Right forelimb (tissue), 1 donor: ENCODE measurements around the gene MFAP3.
"Not testable (repeated sequence)": the region's sequence is repeated elsewhere in the genome, so short reads cannot be mapped to it uniquely, and the experiment has no call there.

Experiments used
- DNase-seq: peaks from one replicate; pipeline ENCODE4 v3.0.0-alpha.2; 2018

Gene MFAP3

DNA sequence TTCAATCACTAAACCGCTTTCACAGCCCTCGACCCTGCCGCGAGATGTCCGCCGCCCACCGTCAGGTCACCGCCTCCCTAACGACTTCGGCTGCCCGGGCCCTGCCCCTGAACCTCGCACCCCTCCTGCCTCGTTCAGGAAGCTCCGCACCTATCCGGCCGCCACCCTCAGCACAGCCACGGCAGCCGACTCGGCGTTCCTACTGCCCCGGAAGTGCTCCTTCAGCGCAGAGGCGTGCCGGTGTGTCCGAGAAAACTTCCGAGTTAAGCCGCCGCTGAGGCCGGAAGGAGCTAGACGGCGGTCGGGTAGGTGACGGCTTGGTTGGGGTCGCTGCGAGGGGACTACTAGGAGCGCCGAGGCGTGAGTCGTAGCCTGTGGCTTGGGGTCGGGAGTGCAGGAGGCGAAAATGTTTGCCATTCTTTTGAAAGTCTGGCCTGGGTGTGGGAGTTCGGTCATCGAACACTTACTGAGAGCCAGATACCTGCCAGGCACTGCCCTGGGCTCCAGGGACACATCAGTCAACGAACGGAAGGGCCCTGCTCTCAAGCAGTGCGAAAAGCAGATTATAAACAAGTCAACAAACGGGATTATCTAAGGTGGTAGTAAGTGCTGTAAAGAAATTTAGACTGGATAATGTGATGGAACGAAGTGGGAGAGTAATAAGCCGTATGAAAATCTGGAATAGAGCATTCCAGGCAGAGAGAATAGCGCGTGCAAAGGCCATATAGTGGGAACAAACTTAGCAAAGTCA lies at the start of gene MFAP3, which contains the start of gene FAM114A2:
Gene MFAP3 (plus strand): TSS at position 261 of the 751 bp plus-strand sequence. CDS start 10,756 bp downstream, outside the sequence.
Gene FAM114A2 (minus strand): TSS at position 204 of the 751 bp plus-strand sequence. CDS start 3,957 bp downstream, outside the sequence.
- peak; percentile 91 for DNase-seq

DNA sequence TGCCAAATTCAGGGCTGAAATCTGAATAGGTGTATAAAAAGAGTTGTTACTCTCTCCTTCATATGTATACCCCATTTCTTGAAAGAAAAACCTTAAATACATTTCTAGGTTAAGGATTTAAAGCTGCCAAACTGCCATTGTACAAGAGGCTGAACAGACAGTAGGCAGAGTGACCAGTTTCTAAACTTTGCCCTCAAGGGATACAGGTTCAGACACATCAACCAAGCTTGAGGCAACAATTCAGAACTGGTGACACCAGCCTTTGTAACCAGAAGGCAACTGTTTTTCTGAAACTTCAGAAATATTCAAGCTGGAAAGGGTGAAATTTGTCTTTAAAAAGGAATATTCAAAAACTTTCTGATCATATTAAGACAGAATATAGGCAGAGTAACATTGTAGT lies 47.6 kb upstream of the MFAP3 start:
- DNase-seq: no peak

DNA sequence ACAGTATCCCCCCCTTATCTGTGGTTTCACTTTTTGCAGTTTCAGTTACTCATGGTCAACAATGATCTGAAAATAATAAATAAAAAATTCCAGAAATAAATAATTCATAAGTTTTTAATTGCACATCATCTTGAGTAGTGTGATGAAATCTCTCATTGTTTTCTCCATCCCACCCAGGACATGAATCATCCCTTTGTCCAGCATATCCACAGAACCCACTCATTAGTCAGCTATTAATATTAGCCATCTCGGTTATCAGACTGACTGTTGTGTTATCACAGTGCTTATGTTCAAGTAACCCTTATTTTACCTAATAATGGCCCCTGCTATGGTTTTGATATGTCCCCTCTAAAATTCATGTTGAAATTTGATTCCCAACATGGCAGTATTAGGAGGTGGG lies 40.8 kb upstream of the MFAP3 start:
- no peak for DNase-seq

DNA sequence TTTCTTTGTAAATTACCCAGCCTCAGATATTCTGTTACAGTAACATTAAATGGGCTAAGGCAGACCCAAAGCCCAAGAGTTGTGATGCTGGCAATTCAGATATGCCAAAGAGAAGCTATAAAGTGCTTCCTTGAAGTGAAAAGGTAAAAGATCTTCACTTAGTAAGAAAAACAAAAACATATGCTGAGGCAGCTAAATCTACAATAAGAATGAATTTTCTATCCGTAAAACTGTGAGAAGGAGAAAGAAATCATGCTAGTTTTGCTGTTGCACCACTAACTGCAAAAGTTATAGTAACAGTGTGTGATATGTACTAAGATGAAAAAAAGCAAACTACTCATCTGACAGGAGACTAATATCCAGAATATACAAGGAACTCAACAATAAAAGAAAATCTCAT lies 40.0 kb upstream of the MFAP3 start:
- no peak for DNase-seq

DNA sequence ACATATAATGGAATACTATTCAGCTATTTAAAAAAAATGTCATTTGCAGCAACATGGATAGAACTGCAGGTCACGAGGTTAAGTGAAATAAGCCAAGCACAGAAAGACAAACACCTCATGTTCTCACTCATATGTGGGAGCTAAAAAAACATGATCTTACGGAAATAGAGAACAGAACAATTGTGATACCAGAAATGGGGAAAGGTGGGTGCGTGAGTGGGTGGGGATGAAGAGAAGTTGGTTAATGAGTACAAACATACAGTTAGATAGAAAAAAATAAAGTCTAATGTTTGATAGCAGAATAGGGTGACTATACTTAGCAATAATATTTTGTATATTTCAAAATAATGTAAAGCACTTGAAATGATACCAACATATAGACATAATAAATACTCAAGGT lies 38.8 kb upstream of the MFAP3 start:
- DNase-seq: no peak

DNA sequence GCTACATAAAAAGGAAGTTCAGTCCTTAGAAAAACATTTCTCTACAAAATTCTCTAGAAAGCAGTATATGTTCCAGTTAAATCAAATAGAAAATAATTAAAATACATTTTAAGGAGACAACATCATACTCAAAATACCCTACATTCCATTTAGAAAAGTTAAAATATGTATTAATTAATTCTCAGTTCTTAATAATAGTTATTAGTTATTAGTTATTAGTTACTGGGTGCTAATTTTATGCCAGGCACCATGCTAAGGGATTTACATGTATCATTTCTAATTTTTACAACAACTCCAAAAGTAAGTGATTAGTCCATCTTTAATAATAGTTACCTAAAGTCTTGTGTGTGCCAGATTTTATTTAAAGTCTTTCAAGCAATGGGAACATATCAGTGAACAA lies 38.1 kb upstream of the MFAP3 start:
- no peak for DNase-seq

DNA sequence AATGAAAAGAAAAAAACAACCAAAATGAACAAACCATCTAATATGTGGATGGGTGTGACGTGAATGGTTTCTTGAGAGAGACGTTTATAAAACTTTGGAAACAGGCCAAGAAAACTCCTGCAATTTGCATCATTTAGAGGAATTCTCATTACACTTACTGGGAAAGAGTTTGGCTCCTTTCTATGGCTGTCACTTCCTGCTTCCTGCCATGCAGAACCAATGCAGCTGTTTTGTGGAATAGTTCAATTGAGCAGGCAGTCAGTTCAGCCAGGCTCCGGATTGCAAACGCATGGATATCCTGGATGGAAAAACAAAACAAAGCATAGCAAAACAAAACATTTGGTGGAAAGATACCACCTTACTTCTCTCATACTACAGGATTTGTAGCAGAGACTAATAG lies 36.7 kb upstream of the MFAP3 start:
- DNase-seq: no peak

DNA sequence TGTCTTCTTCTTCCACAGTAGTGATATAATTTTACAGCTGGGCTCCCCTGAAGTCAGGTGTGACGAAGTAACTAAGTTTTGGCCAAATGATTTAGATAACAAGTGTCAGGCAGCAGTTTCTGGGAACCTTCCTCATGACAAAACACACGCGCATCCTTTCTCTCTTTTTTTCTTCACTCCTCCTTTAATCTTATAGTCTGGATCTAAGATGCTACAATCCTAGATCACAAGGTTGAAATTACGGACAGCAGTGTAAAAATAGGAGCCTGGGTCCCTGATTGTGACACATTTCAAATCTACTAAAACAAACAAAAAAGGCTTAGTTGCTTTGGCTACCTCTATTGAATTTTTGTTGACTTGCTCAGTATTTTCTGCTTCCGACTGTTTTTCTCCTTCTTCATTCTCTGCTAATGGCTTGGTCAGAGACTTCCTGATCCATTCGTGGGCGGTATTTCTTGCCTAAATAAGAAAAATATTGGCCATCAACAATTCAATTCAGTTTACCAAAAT lies 36.2 kb upstream of the MFAP3 start:
- no peak for DNase-seq

DNA sequence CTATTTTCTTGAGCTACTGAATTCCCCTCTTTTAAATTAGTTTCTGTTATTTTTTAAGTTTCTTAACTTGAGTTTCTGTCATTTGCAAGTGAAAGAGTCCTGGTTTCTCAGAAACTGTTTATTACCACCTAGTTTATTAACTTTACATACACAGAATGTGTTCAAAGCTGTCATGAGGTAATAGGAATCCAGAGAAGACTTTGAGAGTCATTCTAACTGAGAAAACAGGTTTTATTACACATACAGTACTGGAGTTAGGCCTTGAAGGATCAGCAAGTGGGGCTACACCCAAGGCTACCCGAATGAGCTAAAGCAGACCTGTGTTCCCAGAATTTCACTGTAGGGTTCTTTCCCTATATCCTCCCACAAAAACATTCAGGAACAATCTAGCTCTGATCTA lies 33.1 kb upstream of the MFAP3 start:
- DNase-seq: no peak

DNA sequence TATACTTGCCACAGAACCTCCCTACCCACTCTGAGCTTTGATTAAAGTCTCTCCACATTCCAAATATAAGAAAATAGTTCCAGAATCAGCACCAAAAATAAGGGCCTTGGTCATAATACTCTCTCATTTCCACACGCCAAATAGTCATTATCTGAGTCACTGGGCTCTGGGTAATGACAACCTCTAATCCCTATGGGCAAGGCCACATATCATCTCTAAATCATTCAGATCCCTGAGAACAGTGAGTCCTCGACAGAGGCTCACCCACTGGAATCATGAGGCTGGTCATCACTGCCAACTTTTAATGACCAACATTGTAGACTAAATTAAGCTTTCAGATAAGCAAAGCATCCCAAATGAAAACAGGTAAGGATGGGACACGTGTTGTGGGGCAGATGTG lies 28.1 kb upstream of the MFAP3 start:
- no peak for DNase-seq

DNA sequence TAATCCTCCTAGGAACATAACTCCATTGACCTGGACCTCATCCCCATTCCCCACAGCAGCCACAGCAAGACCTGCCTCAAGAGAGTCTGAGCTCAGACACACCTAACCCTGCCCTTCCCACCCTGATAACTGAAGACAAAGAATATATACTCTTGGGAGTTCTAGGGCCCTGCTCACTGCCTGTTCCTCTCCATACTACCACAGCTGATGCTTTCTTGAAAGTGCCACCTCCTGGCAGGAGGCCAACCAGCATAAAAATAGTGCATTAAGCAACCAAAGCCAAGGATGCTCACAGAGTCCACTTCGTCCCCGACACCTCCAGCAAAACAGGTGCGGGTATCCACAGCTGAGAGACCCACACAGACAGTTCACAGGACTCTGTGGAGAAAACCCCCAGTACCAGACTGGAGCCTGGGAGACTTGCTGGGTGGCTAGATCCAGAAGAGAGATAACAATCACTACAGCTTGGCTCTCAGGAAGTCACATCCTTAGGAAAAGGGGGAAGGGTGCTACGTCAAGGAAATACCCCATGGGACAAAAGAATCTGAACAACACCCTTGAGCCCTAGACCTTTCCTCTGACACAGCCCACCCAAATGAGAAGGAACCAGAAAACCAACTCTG lies 23.6 kb upstream of the MFAP3 start:
- DNase-seq: no peak

DNA sequence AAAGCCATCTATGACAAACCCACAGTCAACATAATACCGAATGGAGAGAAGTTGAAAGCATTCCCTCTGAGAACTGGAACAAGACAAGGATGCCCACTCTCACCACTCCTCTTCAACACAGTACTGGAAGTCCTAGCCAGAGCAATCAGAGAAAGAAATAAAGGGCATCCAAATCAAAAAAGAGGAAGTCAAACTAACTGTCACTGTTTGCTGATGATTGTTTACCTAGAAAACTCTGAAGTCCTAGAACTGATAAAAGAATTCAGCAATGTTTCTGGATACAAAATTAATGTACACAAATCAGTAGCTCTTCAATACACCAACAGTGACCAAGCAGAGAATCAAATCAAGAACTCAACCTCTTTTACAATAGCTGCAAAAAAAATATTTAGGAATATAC lies 19.8 kb upstream of the MFAP3 start:
- not testable (repeated sequence) for DNase-seq

DNA sequence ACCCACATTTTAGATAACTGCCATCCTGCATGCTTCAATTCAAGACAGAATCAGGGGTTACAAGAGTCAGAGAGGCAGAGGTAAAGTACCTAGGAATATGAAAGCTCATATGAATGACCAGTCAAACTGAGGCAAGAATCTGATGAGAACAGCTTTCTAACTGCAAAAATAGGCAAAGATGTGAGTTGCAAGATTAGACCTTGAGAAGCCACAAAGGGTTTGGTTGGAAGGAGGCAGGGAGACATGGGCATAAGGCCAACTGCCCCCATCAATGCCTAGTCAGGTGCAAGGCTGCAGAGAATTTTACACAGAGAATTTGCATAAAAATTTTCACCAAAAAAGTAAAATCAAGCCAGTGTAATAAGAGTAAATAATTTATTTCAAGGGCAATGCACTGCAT lies 12.8 kb upstream of the MFAP3 start:
- DNase-seq: no peak

DNA sequence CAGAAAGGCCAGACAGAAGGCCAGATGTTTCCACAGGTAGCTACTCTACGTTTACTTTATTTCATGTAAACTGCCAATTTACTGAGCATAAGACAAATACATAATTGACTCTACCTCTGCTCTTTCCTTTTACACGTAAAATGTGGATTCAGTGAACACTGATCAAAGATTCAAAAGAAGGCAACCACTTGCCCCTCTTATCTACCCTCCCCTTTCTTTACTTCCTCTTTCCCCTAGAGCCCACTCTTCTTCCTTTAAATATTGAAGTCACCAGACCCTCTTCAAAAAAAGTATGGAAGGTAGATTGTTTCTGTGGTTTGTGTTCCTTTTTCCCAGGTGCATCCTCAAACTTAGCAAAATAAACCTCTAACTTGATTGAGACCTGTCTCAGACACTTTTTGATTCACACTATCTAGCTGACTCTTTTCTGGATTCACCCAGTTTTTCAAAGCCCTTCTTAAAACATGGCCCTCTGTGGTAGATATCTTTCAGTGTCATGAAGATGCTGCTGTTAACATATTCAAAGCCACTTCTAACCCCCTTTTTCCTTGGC lies 6.8 kb upstream of the MFAP3 start:
- no peak for DNase-seq

DNA sequence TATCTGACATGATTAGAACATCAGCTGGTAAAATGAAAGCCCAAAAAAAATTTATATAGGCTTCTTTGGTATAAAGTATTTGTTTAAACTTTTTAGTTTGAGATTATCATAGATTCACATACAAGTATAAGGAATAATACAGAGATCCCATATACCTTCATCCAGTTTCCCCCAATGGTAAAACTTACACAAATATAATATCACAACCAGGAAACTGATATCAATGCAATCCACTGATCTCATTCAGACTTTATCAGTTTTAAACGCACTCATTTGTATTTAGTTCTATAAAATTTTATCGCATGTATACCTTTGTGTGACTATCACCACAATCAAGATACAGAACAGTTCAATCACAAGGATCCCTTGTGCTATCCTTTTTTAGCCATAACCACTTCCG lies 3.8 kb upstream of the MFAP3 start:
- DNase-seq: no peak

DNA sequence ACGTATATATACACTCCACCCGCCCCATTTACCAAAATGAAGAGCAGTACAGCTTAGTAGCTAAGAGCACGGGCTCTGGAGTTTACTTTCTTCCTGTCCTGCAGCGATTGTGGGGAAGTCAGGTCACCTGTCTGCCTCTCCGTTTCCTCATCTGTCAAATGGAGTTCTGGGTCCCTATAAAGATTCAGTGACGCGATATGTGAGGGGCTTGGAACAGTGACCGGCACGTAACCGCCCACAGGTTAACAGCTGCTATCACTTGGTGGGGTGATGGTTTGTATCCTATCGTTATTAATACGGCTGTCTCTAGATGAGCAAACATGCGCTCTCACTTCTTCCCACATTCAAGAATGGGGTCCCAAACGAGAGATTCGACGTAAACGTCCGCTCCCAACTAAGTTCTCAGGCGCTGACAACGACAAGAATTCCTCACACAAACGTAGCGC lies 483 bp upstream of the MFAP3 start:
- DNase-seq: no peak

DNA sequence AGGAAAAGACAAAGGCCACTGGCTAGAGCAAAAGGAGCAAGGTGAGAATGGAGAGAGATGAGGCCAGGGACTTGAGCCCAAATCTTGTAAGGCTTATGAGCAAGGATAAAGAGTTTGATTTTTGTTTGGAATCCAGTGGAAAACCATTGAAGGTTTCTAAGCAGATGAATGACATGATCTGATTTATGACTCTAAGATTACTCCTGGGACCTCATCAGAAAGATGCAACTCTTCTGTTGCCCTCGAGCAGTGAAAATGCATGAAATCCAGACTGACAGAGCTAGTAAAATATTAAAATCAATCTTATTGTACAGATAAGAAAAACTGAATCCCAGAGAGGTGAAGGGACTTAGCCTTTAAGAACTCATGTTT lies 677 bp downstream of the MFAP3 start:
- DNase-seq: no peak

DNA sequence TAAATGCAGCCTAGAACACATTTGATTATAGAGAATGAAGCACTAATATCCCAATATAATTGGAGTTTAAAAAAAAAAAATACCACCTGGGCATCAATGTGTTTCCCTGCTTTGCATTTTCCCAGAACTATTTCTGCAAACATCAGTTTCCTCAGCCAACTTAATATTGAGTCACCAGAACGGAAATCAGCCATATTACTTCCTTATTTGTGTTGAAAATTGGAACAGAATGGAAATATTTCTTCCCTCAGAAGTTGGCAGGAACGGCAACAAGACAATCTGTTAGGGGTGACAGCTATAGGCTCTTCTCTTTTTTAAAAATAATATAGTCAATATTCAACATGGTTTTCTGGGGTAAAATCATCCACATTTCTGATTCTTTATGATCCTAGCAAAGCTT lies 4.0 kb downstream of the MFAP3 start:
- DNase-seq: no peak

DNA sequence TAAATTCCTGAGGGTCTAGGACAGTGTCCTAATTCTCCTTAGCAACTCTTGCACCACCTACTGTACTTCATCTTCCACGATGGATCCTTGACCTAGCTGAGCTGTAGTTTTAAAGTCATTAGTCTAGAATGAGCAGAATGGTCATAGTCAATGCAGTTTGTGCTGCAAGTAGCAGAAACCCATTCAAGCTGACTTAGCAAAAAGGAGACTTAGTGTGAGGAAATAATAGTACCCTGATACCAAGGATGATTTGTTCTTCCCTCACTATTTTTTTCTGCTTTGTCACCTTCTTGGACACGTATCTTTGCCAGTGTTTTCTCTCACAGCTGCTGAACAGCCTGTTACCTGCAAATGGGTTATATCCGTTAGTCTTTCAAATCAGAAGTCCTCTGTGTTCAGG lies 5.3 kb downstream of the MFAP3 start:
- no peak for DNase-seq

DNA sequence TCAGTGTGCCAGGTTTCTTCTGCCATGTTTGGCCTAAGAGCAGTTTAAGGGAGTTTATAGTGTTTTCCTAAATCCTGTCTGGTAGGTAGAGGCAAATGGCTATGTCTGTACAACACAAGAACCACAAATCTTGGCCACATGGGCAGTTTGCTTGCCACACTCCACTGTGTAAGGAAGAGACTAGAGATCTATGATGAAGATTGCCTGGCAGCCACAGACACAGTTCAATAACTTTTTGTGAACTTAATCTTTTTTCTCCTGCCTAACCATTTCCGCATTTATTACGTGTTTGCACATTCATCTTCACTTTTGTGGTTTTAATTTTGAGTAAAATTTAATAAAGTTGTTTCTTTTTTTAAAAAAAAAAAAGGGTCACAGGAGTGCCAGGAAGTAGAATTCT lies 5.8 kb downstream of the MFAP3 start:
- no peak for DNase-seq

DNA sequence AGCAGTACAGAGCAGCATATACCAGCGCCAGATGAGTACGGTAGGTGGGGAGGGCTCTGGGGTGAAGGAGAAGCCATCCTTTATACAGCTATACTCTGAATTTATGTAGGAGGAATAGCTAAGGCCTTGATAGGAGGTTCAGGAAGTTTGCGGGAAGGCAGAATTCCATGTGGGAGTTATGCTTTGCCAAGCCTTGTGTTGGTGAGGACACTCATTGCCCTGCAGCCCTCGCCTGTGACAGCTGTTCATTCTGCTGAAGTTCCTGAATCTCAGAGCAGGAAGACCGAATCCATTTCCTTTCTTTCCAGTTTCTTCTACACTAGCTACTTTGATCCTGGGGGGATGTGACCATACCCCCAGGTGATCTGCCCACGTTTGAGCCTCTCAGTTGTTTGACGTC lies 7.7 kb downstream of the MFAP3 start:
- no peak for DNase-seq

DNA sequence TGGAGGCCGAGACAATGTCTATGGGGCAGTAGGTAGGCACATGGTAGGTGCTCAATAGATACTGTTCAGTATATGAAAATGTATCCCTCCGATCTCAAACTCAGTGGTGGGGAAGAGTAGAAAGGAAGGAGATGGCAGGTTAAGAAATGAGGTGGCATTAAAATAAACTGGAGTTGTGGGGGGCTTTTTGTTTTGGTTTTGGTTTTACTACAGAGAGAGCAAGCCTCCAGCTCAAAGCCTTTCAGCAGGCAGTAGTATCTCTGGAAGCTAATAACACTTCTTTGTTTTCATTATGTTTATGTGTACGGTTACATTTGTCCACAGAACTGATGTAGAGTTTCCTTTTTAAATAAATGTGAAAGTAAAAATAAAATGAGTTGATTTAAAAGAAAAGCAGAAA lies 8.6 kb downstream of the MFAP3 start:
- DNase-seq: no peak

DNA sequence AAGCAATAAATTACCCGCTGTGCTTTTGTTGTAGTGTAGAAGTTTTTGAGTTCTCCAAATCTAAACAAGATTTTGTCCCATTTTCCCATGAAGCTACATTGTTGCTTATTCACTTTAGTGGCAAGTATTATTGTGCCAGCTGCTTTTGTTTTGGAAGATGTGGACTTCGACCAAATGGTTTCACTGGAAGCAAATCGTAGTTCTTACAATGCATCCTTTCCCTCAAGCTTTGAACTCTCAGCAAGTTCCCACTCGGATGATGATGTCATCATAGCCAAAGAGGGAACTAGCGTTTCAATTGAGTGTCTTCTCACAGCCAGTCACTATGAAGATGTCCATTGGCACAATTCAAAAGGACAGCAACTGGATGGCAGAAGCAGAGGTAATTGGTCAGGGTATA lies 10.9 kb downstream of the MFAP3 start:
- DNase-seq: no peak

DNA sequence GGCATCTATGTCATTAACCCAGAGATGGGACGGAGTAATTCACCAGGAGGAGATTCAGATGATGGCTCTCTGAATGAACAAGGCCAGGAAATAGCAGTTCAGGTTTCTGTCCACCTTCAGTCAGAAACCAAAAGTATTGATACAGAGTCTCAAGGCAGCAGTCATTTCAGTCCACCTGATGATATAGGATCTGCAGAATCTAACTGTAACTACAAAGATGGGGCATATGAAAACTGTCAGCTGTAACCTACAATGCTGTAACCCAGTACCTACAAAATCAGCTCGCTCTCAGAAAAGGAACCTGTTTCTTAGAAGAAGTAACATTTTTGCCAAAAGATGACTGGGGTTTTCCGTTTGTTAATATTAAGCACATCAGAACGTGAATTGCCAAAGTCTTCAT lies 14.7 kb downstream of the MFAP3 start:
- no peak for DNase-seq
